ENCODE measurements around the gene PABPN1. TPM values are rescaled to one million over a fixed set of nuclear protein-coding genes. Genes with fewer than 3 reads are reported as not detected.

PABPN1 gene
- total RNA-seq, 3 donors from 2014 or later: 45.9 to 87.2 (median 74.1) TPM

DNA sequence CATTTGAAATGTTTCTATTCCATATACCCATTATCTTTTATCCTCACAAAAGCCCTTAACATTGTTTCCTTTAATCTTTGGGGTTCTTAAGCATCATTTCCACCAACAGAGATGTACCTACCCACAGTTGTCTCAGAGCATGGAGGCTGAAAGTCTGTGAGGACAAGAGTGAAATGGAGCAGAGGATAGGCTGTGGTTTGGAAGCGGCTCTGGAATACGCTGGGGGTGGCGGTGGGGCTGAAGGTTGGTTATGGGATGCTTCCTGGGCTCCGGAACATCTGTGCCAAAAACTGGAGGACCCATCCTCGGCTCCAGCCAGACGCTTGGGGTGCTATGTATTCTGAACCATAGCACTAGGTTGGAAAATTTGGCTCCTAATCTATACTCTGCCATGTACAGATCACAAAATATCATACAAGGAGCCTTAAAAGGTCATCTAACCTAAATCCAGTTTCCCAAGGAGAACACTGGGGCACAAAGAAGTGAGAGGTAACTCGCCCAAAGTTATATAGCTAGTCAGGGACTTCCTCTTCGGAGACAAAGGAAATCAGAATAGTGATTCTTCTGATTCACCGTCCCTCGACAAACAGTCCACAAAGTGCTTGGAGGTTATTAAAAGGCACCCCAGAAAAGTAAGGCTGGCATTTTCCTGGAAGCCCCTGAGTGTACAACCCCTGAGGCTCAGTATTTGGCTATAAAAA is 21.1 kb upstream of the PABPN1 start:
- intact Hi-C loops (cut with DNase I; ENCODE audit: low total_unique reads): loop anchor here (10.0 kb wide), 1 partner anchor 255 kb away; the partner anchor contains the start of genes THTPA and ZFHX2
- Histone ChIP-seq H3K27ac (peak overlapping the region; percentile 99), H3K27me3 (no peaks in the 10 kb centered on the region), H3K36me3 (no peaks in the 10 kb centered on the region), H3K9me3 (no peaks in the 10 kb centered on the region), H3K4me3 (peak overlapping the region; percentile 65 to 90 (median 86)), H3K4me1 (peaks cover 8 to 13% of the 10 kb centered on the region in 2 donors)
- TF ChIP-seq, protein P1, sequence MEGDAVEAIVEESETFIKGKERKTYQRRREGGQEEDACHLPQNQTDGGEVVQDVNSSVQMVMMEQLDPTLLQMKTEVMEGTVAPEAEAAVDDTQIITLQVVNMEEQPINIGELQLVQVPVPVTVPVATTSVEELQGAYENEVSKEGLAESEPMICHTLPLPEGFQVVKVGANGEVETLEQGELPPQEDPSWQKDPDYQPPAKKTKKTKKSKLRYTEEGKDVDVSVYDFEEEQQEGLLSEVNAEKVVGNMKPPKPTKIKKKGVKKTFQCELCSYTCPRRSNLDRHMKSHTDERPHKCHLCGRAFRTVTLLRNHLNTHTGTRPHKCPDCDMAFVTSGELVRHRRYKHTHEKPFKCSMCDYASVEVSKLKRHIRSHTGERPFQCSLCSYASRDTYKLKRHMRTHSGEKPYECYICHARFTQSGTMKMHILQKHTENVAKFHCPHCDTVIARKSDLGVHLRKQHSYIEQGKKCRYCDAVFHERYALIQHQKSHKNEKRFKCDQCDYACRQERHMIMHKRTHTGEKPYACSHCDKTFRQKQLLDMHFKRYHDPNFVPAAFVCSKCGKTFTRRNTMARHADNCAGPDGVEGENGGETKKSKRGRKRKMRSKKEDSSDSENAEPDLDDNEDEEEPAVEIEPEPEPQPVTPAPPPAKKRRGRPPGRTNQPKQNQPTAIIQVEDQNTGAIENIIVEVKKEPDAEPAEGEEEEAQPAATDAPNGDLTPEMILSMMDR (IDR thresholded peaks at IDR 0.05): no peak
- no peak for TF ChIP-seq POLR2AphosphoS5 (IDR thresholded peaks at IDR 0.05)
- no peak for TF ChIP-seq POLR2A (IDR thresholded peaks at IDR 0.05)
- DNase-seq (ENCODE audit: low spot score in 2 of 2): no peak

DNA sequence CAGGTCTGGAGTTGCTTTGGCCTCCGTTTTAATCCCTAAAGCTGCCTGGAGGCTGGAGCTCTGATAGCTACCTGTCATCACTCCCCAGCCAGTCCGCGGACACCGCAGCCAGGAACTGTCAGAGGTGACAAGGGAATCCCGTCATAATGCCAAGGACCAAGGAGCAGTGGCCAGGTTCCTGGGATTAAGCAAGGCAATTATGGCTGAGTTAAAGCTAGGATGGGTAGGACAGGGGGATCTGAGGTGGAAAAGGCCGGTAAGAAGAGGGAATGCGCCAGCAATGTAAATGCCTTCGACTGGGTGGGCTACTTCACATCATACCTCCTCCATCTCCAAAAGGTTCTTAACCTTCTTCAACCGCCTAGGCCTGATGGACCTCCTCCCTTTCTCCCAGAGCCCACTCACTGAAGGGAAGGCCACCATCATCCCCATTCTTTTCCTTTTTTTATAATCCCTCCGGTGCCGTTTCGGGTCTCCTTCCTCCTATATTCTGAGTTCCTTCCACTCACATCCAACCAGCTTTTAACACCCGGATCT is 20.5 kb upstream of the PABPN1 start:
- Histone ChIP-seq H3K27me3 (no peaks in the 10 kb centered on the region), H3K36me3 (no peaks in the 10 kb centered on the region), H3K9me3 (no peaks in the 10 kb centered on the region), H3K27ac (peak overlapping the region; percentile 99), H3K4me1 (peaks cover 8 to 16% of the 10 kb centered on the region in 2 donors), H3K4me3 (peak overlapping the region; percentile 65 to 90 (median 86))
- DNase-seq (ENCODE audit: low spot score in 2 of 2): peak in 1 of 2 donors; percentile 75
- TF ChIP-seq POLR2A (IDR thresholded peaks at IDR 0.05) (no peak), POLR2AphosphoS5 (IDR thresholded peaks at IDR 0.05) (peak; percentile 13 to 57 (median 44))
- TF ChIP-seq, protein P1 (IDR thresholded peaks at IDR 0.05): no peak
- intact Hi-C loops (cut with DNase I; ENCODE audit: low total_unique reads): loop anchor here (10.0 kb wide), 1 partner anchor 254 kb away; the partner anchor contains the start of genes THTPA and ZFHX2

DNA sequence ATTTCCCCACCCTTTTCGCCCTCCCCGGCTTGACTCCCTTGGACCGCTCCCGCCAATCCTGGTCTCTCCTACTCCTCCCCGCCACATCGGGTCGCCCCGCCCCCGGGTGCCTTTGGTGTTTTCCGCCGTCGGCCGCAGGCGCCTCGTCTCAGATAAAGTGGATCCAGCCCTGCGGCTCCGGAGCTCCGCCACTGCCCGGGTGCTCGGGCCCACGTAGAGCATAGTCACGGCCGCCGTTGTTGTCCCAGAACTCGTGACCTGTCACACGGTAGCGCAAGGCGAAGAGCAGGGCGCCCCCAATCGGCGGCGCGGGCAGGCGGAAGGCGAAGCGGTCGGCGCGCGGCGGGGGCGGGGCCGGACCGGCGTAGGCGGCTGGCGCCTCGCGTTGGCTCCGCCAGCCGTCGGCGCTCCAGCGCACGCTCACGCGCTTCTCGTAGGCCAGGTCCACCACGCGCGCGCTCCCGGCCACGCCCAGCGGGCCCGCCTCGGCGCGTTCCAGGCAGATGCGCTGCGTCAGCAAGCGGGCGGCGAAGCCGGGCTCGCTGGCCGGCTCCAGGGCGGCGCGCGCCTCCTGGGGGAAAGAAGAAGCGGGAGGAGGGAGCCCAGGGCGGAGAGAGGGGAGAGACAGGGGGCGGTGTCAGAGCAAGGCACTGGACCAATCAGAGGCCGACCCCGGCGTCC is 19.8 kb upstream of the PABPN1 start:
- Histone ChIP-seq H3K4me3 (peak overlapping the region; percentile 65 to 90 (median 86)), H3K36me3 (no peaks in the 10 kb centered on the region), H3K27me3 (no peaks in the 10 kb centered on the region), H3K4me1 (peaks cover 8 to 22% of the 10 kb centered on the region in 2 donors), H3K9me3 (no peaks in the 10 kb centered on the region), H3K27ac (peak overlapping the region; percentile 99)
- intact Hi-C loops (cut with DNase I; ENCODE audit: low total_unique reads): loop anchor here (10.0 kb wide), 1 partner anchor 253 kb away; the partner anchor contains the start of genes THTPA and ZFHX2
- peak; percentile 83 to 96 (median 94) for TF ChIP-seq POLR2AphosphoS5 (IDR thresholded peaks at IDR 0.05)
- TF ChIP-seq, protein P1 (IDR thresholded peaks at IDR 0.05): peak; percentile 70 to 91 (median 78)
- peak; percentile 41 for TF ChIP-seq POLR2A (IDR thresholded peaks at IDR 0.05)
- peak; percentile 96 to 98 for DNase-seq (ENCODE audit: low spot score in 2 of 2)

DNA sequence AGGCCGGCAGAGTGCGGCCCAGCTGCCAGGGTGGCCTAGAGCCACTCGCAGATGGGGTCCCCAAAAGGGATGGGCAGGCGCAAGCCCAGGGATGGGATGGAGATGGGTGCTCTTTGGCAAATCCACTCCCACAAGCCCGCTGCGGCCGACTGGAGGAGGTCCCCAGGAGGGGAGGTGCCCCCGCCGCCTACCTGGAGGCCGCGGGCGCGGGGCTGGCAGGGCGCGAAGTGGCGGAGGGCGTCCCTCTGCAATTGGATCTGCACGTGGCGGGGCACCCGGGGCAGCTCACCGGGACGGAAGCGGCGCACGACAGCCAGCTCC is 19.3 kb upstream of the PABPN1 start:
- H3K4me1 ChIP-seq: peaks cover 8 to 22% of the 10 kb centered on the region in 2 donors
- H3K27me3 ChIP-seq: no peaks in the 10 kb centered on the region
- no peak for DNase-seq (ENCODE audit: low spot score in 2 of 2)
- peak overlapping the region; percentile 99 for H3K27ac ChIP-seq
- H3K36me3 ChIP-seq: no peaks in the 10 kb centered on the region
- peak overlapping the region; percentile 65 to 90 (median 86) for H3K4me3 ChIP-seq
- H3K9me3 ChIP-seq: no peaks in the 10 kb centered on the region
- TF ChIP-seq, protein P1 (IDR thresholded peaks at IDR 0.05): peak in 1 of 3 donors; percentile 18
- TF ChIP-seq POLR2AphosphoS5 (IDR thresholded peaks at IDR 0.05): peak; percentile 46 to 76 (median 51)
- TF ChIP-seq POLR2A (IDR thresholded peaks at IDR 0.05): peak; percentile 80
- intact Hi-C loops (cut with DNase I; ENCODE audit: low total_unique reads): loop anchor here (10.0 kb wide), 1 partner anchor 253 kb away; the partner anchor contains the start of genes THTPA and ZFHX2

Measured in breast epithelium (tissue), 4 donors.